Ishikawa (cell line): ENCODE measurements around the gene SOX1.

Experiments used
- CEBPB ChIP-seq: IDR thresholded peaks from 2 replicates; pipeline ENCODE4 v1.6.1; 2012
- RAD21 ChIP-seq: IDR thresholded peaks from 2 replicates; pipeline ENCODE4 v1.6.1; 2012; ENCODE audit warnings: low read depth
- TAF1 ChIP-seq: IDR thresholded peaks from 2 replicates; pipeline ENCODE4 v1.6.1; 2012; ENCODE audit warnings: low read depth, mild to moderate bottlenecking

- no peak for TF ChIP-seq RAD21
- no peak for TF ChIP-seq CEBPB
- TF ChIP-seq TAF1 = no peak
Observed at GRCh38 chr13:112074139-112074865, 7.4 kb downstream of the SOX1 start.
